ENCODE results near the gene BBOX1.

BBOX1 gene

GRCh38 chr11:27025957-27026733, 14.5 kb upstream of the BBOX1 start:
- TF ChIP-seq, protein P1, sequence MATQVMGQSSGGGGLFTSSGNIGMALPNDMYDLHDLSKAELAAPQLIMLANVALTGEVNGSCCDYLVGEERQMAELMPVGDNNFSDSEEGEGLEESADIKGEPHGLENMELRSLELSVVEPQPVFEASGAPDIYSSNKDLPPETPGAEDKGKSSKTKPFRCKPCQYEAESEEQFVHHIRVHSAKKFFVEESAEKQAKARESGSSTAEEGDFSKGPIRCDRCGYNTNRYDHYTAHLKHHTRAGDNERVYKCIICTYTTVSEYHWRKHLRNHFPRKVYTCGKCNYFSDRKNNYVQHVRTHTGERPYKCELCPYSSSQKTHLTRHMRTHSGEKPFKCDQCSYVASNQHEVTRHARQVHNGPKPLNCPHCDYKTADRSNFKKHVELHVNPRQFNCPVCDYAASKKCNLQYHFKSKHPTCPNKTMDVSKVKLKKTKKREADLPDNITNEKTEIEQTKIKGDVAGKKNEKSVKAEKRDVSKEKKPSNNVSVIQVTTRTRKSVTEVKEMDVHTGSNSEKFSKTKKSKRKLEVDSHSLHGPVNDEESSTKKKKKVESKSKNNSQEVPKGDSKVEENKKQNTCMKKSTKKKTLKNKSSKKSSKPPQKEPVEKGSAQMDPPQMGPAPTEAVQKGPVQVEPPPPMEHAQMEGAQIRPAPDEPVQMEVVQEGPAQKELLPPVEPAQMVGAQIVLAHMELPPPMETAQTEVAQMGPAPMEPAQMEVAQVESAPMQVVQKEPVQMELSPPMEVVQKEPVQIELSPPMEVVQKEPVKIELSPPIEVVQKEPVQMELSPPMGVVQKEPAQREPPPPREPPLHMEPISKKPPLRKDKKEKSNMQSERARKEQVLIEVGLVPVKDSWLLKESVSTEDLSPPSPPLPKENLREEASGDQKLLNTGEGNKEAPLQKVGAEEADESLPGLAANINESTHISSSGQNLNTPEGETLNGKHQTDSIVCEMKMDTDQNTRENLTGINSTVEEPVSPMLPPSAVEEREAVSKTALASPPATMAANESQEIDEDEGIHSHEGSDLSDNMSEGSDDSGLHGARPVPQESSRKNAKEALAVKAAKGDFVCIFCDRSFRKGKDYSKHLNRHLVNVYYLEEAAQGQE (IDR thresholded peaks at IDR 0.05; ENCODE audit: insufficient read depth in 1 of 2, low read depth in 2 of 2, low read length in 2 of 2) = no peak
- TF ChIP-seq FOXP2 (optimal IDR thresholded peaks at IDR 0.05; ENCODE audit: borderline replicate concordance, extremely low read depth, extremely low read length, insufficient read depth) = no peak
- TF ChIP-seq POLR2AphosphoS5 (IDR thresholded peaks at IDR 0.05; ENCODE audit: low read depth, low read length) = no peak
- no peak for TF ChIP-seq TAF1 (IDR thresholded peaks at IDR 0.05; ENCODE audit: borderline replicate concordance, insufficient read depth, low read length)
- TF ChIP-seq SIN3A (IDR thresholded peaks at IDR 0.05; ENCODE audit: borderline replicate concordance, insufficient read depth, low read length) = no peak

DNA sequence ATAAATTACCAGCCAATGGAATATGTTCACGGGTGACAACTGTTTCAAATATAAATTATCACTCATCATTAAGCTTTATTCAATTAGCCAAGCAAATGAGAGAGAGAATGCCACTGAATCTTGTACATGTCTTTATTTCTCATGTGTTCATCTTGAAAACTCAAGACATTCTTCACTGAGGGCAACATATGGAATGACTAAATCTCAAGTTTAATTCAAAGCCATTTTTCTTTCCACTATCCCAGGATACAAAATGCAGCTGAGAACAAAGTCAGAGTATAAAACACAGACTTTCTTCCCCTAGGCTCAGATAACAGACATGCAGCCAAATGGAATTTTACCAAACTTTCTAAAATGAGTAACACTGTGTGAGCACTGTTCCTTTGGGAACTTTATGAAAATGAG, 12.1 kb upstream of the BBOX1 start:
- TF ChIP-seq, protein P1 (IDR thresholded peaks at IDR 0.05; ENCODE audit: insufficient read depth in 1 of 2, low read depth in 2 of 2, low read length in 2 of 2) = no peak
- TF ChIP-seq POLR2AphosphoS5 (IDR thresholded peaks at IDR 0.05; ENCODE audit: low read depth, low read length) (no peak), TAF1 (IDR thresholded peaks at IDR 0.05; ENCODE audit: borderline replicate concordance, insufficient read depth, low read length) (no peak), FOXP2 (optimal IDR thresholded peaks at IDR 0.05; ENCODE audit: borderline replicate concordance, extremely low read depth, extremely low read length, insufficient read depth) (no peak), SIN3A (IDR thresholded peaks at IDR 0.05; ENCODE audit: borderline replicate concordance, insufficient read depth, low read length) (no peak)

DNA sequence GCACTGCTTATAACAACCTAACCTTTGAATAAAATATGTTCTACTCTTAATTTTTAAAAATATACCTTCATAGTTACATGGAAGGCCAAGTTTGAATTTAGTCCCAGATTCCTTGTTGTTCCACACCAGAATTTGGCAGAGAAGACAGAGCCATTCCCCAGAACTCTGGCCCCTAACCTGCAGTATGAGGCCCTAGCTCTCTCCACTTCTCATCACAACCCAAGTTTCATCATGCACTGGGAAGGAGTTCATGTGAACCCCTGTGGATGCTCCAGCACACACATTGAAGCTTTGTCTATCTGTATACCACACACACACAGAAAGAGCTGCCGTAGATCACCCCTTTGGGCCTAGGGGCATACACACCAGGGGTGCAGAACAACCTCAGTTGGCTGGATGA, 10.6 kb upstream of the BBOX1 start:
- TF ChIP-seq, protein P1 (IDR thresholded peaks at IDR 0.05; ENCODE audit: insufficient read depth in 1 of 2, low read depth in 2 of 2, low read length in 2 of 2) = no peak
- TF ChIP-seq POLR2AphosphoS5 (IDR thresholded peaks at IDR 0.05; ENCODE audit: low read depth, low read length) (no peak), FOXP2 (optimal IDR thresholded peaks at IDR 0.05; ENCODE audit: borderline replicate concordance, extremely low read depth, extremely low read length, insufficient read depth) (no peak), SIN3A (IDR thresholded peaks at IDR 0.05; ENCODE audit: borderline replicate concordance, insufficient read depth, low read length) (no peak), TAF1 (IDR thresholded peaks at IDR 0.05; ENCODE audit: borderline replicate concordance, insufficient read depth, low read length) (no peak)

DNA sequence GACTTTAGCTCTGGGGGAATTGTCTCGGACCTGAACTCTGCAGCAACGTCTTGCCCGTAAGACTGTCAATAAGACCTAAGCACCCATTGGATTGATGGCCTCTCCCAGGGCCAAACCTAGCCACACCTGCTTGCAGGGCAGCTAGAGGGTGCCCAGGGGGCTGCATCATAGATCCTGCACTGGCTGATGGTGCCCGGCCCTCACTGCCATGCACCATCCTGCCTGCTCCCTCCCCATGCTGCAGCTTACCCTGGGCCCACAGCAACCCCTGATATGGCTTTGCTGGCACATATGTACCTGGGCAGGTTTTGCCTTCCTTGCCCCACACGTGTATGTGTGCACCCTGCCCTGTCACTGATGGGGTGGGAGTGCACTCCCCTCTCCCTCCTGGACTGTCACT, 8.9 kb upstream of the BBOX1 start:
- TF ChIP-seq, protein P1 (IDR thresholded peaks at IDR 0.05; ENCODE audit: insufficient read depth in 1 of 2, low read depth in 2 of 2, low read length in 2 of 2) = no peak
- TF ChIP-seq SIN3A (IDR thresholded peaks at IDR 0.05; ENCODE audit: borderline replicate concordance, insufficient read depth, low read length) = no peak
- TF ChIP-seq TAF1 (IDR thresholded peaks at IDR 0.05; ENCODE audit: borderline replicate concordance, insufficient read depth, low read length) = no peak
- no peak for TF ChIP-seq POLR2AphosphoS5 (IDR thresholded peaks at IDR 0.05; ENCODE audit: low read depth, low read length)
- no peak for TF ChIP-seq FOXP2 (optimal IDR thresholded peaks at IDR 0.05; ENCODE audit: borderline replicate concordance, extremely low read depth, extremely low read length, insufficient read depth)
